SK-N-MC (cell line): ENCODE measurements around the gene MTUS2.

Experiments used
- DNase-seq: peaks from one replicate; pipeline ENCODE4 v3.0.0-alpha.2; 2011; ENCODE audit warnings: low read depth, low spot score
- H3K27ac ChIP-seq: fragments of 200-600 bp; sonication (generic); 2 replicates; pipeline ENCODE4 v1.5.1; 2016; ENCODE audit warnings: mixed run types
- H3K36me3 ChIP-seq: fragments of 200-600 bp; sonication (generic); 2 replicates; pipeline ENCODE4 v1.6.1; 2017; ENCODE audit warnings: antibody characterized with exemption, low read length, mixed read lengths; ENCODE audit not compliant: insufficient read depth
- H3K4me3 ChIP-seq: fragments of 200-600 bp; sonication (generic); 2 replicates; pipeline ENCODE4 v1.5.1; 2016
- H3K9ac ChIP-seq: fragments of 200-600 bp; sonication (generic); 2 replicates; pipeline ENCODE4 v1.8.0; 2017; ENCODE audit warnings: mixed run types, mixed read lengths; ENCODE audit not compliant: insufficient read length
- H3K9me3 ChIP-seq: fragments of 200-600 bp; sonication (generic); 2 replicates; pipeline ENCODE4 v1.6.1; 2017; ENCODE audit warnings: low read depth, mild to moderate bottlenecking, antibody characterized with exemption, low read length, moderate library complexity, mixed read lengths
- EZH2 ChIP-seq: fragments of 200-600 bp; sonication (generic); IDR thresholded peaks from one replicate; pipeline ENCODE4 v1.6.1; 2017; ENCODE audit warnings: antibody characterized with exemption
- FOXP2 ChIP-seq: optimal IDR thresholded peaks from 2 replicates; pipeline ENCODE3; 2011; ENCODE audit warnings: mild to moderate bottlenecking, moderate library complexity; ENCODE audit not compliant: insufficient read depth; ENCODE audit errors: extremely low read length, control extremely low read depth
- POLR2AphosphoS5 ChIP-seq: IDR thresholded peaks from 2 replicates; pipeline ENCODE4 v1.6.1; 2012; ENCODE audit warnings: mild to moderate bottlenecking, low read depth, low read length, borderline replicate concordance

Gene MTUS2

GRCh38 chr13:29266756-29267733 lies 446.9 kb downstream of the MTUS2 start:
- Histone ChIP-seq H3K4me3 (no peak overlapping the region), H3K9me3 (no peaks in the 10 kb centered on the region), H3K27ac (no peak overlapping the region), H3K9ac (no peak overlapping the region), H3K36me3 (no peaks in the 10 kb centered on the region)
- TF ChIP-seq POLR2AphosphoS5 (no peak), FOXP2 (no peak), EZH2 (no peak)
- DNase-seq = no peak

GRCh38 chr13:29270271-29270985 lies 450.3 kb downstream of the MTUS2 start:
- no peak overlapping the region for H3K27ac ChIP-seq
- no peaks in the 10 kb centered on the region for H3K9me3 ChIP-seq
- H3K9ac ChIP-seq = no peak overlapping the region
- TF ChIP-seq POLR2AphosphoS5 (no peak), FOXP2 (no peak), EZH2 (no peak)
- no peak for DNase-seq
- no peaks in the 10 kb centered on the region for H3K36me3 ChIP-seq
- H3K4me3 ChIP-seq = no peak overlapping the region

GRCh38 chr13:29271606-29272005 lies 451.5 kb downstream of the MTUS2 start:
- no peak for DNase-seq

GRCh38 chr13:29279356-29280254 lies 459.5 kb downstream of the MTUS2 start:
- Histone ChIP-seq H3K9ac (no peak overlapping the region), H3K4me3 (no peak overlapping the region), H3K9me3 (no peaks in the 10 kb centered on the region), H3K27ac (no peak overlapping the region), H3K36me3 (no peaks in the 10 kb centered on the region)
- no peak for TF ChIP-seq FOXP2
- TF ChIP-seq POLR2AphosphoS5 = no peak
- TF ChIP-seq EZH2 = no peak
- no peak for DNase-seq

More at GRCh38 chr13:29271606-29272005, 451.5 kb downstream of the MTUS2 start:
- H3K27ac ChIP-seq = no peak overlapping the region
- no peak overlapping the region for H3K4me3 ChIP-seq
- H3K9me3 ChIP-seq = no peaks in the 10 kb centered on the region
- no peak overlapping the region for H3K9ac ChIP-seq
- no peaks in the 10 kb centered on the region for H3K36me3 ChIP-seq
- TF ChIP-seq EZH2 = no peak
- no peak for TF ChIP-seq POLR2AphosphoS5

GRCh38 chr13:29281932-29282495 lies 461.9 kb downstream of the MTUS2 start:
- no peaks in the 10 kb centered on the region for H3K36me3 ChIP-seq

GRCh38 chr13:29284726-29285125 lies 464.6 kb downstream of the MTUS2 start:
- no peak for TF ChIP-seq FOXP2
- no peak for TF ChIP-seq EZH2
- TF ChIP-seq POLR2AphosphoS5 = no peak
- Histone ChIP-seq H3K27ac (no peak overlapping the region), H3K36me3 (no peaks in the 10 kb centered on the region), H3K9me3 (no peaks in the 10 kb centered on the region), H3K9ac (no peak overlapping the region), H3K4me3 (no peak overlapping the region)
- no peak for DNase-seq

More at GRCh38 chr13:29281932-29282495, 461.9 kb downstream of the MTUS2 start:
- Histone ChIP-seq H3K4me3 (no peak overlapping the region), H3K9me3 (no peaks in the 10 kb centered on the region), H3K9ac (no peak overlapping the region), H3K27ac (no peak overlapping the region)
- TF ChIP-seq FOXP2 = no peak
- no peak for DNase-seq

GRCh38 chr13:29287237-29287636 lies 467.1 kb downstream of the MTUS2 start:
- no peak overlapping the region for H3K4me3 ChIP-seq
- DNase-seq = no peak
- no peak overlapping the region for H3K9ac ChIP-seq
- no peaks in the 10 kb centered on the region for H3K36me3 ChIP-seq
- no peaks in the 10 kb centered on the region for H3K9me3 ChIP-seq
- TF ChIP-seq FOXP2 = no peak
- no peak for TF ChIP-seq POLR2AphosphoS5
- no peak for TF ChIP-seq EZH2
- no peak overlapping the region for H3K27ac ChIP-seq
